MCF 10A (cell line): ENCODE measurements around the gene CATSPER4. TPM values are rescaled to one million over a fixed set of nuclear protein-coding genes. Genes with fewer than 3 reads are reported as not detected.

Experiments
- BruUV-seq: library from RNA; stranded (reverse); fragments of 400-500 nt; replicated peaks from 2 replicates; lab custom pipeline; 2021; lab: Mats Ljungman, UMichigan
- CTCF ChIA-PET: fragments of 300-600 bp; sonication (Branson Sonifier 250); formaldehyde crosslinking; extraction: SDS; loops from one replicate; lab custom pipeline; 2021; ENCODE audit warnings: antibody characterized with exemption, inconsistent platforms; lab: Yijun Ruan, JAX
- POLR2A ChIA-PET: fragments of 300-600, 350-650 bp; sonication (Branson Sonifier 250); formaldehyde crosslinking; extraction: SDS; loops from one replicate; lab custom pipeline; 2020; ENCODE audit warnings: antibody characterized with exemption, inconsistent platforms; lab: Yijun Ruan, JAX
- DNase-seq: peaks from one replicate; pipeline ENCODE4 v3.0.0-alpha.2; 2018; ENCODE audit not compliant: unreplicated experiment
- H3K27ac Mint-ChIP-seq: one replicate; pipeline ENCODE4 v1.8.0; 2022; ENCODE audit warnings: mild to moderate bottlenecking, low read depth, mixed read lengths; ENCODE audit not compliant: unreplicated experiment
- H3K27me3 Mint-ChIP-seq: one replicate; pipeline ENCODE4 v1.8.0; 2022; ENCODE audit warnings: mixed read lengths; ENCODE audit not compliant: insufficient read depth, unreplicated experiment
- H3K36me3 Mint-ChIP-seq: one replicate; pipeline ENCODE4 v1.8.0; 2022; ENCODE audit warnings: mild to moderate bottlenecking, moderate library complexity, mixed read lengths; ENCODE audit not compliant: insufficient read depth, unreplicated experiment
- H3K4me1 Mint-ChIP-seq: one replicate; pipeline ENCODE4 v1.8.0; 2022; ENCODE audit warnings: mixed read lengths; ENCODE audit not compliant: insufficient read depth, unreplicated experiment
- H3K4me3 Mint-ChIP-seq: one replicate; pipeline ENCODE4 v1.8.0; 2022; ENCODE audit warnings: mild to moderate bottlenecking, moderate library complexity, mixed read lengths; ENCODE audit not compliant: unreplicated experiment
- H3K9me3 Mint-ChIP-seq: one replicate; pipeline ENCODE4 v1.8.0; 2022; ENCODE audit warnings: mixed read lengths; ENCODE audit not compliant: unreplicated experiment
- CTCF ChIP-seq: fragments of 200-600 bp; IDR thresholded peaks from one replicate; pipeline ENCODE4 v1.8.0; 2022; ENCODE audit warnings: antibody characterized with exemption, mild to moderate bottlenecking; ENCODE audit not compliant: unreplicated experiment
- intact Hi-C: fragments of 100-400 bp; cut with micrococcal nuclease; formaldehyde crosslinking; loops from 2 replicates; pipeline ENCODE4 v1.14.1; 2022
- total RNA-seq: library from RNA; stranded (reverse); gene quantifications from 2 replicates; pipeline ENCODE4 v1.2.3, GENCODE V29; 2022

The CATSPER4 gene
- total RNA-seq, 1 experiment from 2014 or later: not detected

GRCh38 chr1:26203642-26204318 is 13.4 kb downstream of the CATSPER4 start:
- BruUV-seq: no TSS peak
- Mint-ChIP-seq H3K4me3 (no peak overlapping the region), H3K36me3 (no peaks in the 10 kb centered on the region), H3K4me1 (no peaks in the 10 kb centered on the region), H3K27me3 (peaks cover 13% of the 10 kb centered on the region), H3K9me3 (no peaks in the 10 kb centered on the region), H3K27ac (no peak overlapping the region)
- intact Hi-C loops: no loop called here
- no peak for TF ChIP-seq CTCF
- ChIA-PET CTCF (interaction anchor here (0.5 to 1.3 kb wide), 4 partner anchors 15 to 234 kb away, joined by 3 read pairs; partner anchors contain the start of gene CNKSR1), POLR2A (interaction anchor here (0.6 kb wide), 2 partner anchors 34 to 585 kb away, joined by 3 read pairs; partner anchors contain the start of gene ZNF593)
- DNase-seq: no peak

- no peaks in the 10 kb centered on the region for H3K4me1 Mint-ChIP-seq
- no peak for DNase-seq
- intact Hi-C loops: no loop called here
- no peak overlapping the region for H3K27ac Mint-ChIP-seq
- no peaks in the 10 kb centered on the region for H3K36me3 Mint-ChIP-seq
- no peak overlapping the region for H3K4me3 Mint-ChIP-seq
- H3K27me3 Mint-ChIP-seq: peaks cover 12% of the 10 kb centered on the region
- no TSS peak for BruUV-seq
- H3K9me3 Mint-ChIP-seq: no peaks in the 10 kb centered on the region
- POLR2A ChIA-PET: interaction anchor here (0.7 to 1.0 kb wide), 2 partner anchors 11 to 23 kb away, joined by 3 read pairs; no protein-coding TSS in a partner anchor
- CTCF ChIA-PET: interaction anchor here (0.6 kb wide), 2 partner anchors 25 to 56 kb away, joined by 3 read pairs; no protein-coding TSS in a partner anchor
- TF ChIP-seq CTCF: no peak
These were observed 19.9 kb downstream of the CATSPER4 start for GRCh38 chr1:26210147-26210870.

GRCh38 chr1:26212726-26213125 is 22.3 kb downstream of the CATSPER4 start:
- no peaks in the 10 kb centered on the region for H3K9me3 Mint-ChIP-seq
- intact Hi-C loops: no loop called here
- no peak overlapping the region for H3K27ac Mint-ChIP-seq
- no peak overlapping the region for H3K4me3 Mint-ChIP-seq
- ChIA-PET CTCF (interaction anchor here (0.7 to 1.6 kb wide), 3 partner anchors 20 to 311 kb away, joined by 3 to 9 read pairs (median 5); partner anchors contain the start of gene CEP85), POLR2A (interaction anchor here (0.5 kb wide), 1 partner anchor 17 kb away, joined by 5 read pairs; no protein-coding TSS in a partner anchor)
- no peak for TF ChIP-seq CTCF
- no TSS peak for BruUV-seq
- H3K27me3 Mint-ChIP-seq: peaks cover 12% of the 10 kb centered on the region
- H3K36me3 Mint-ChIP-seq: no peaks in the 10 kb centered on the region
- no peak for DNase-seq
- no peaks in the 10 kb centered on the region for H3K4me1 Mint-ChIP-seq

GRCh38 chr1:26213335-26213905 is 23.0 kb downstream of the CATSPER4 start:
- POLR2A ChIA-PET: no interaction called here
- CTCF ChIA-PET: interaction anchor here (0.5 to 1.0 kb wide), 2 partner anchors 20 to 36 kb away, joined by 3 read pairs; partner anchors contain the start of gene CNKSR1

More at GRCh38 chr1:26213335-26213905, 23.0 kb downstream of the CATSPER4 start:
- Mint-ChIP-seq H3K27ac (no peak overlapping the region), H3K36me3 (no peaks in the 10 kb centered on the region), H3K4me1 (no peaks in the 10 kb centered on the region), H3K27me3 (peaks cover 12% of the 10 kb centered on the region), H3K9me3 (no peaks in the 10 kb centered on the region), H3K4me3 (no peak overlapping the region)
- BruUV-seq: no TSS peak
- DNase-seq: no peak
- intact Hi-C loops: no loop called here
- TF ChIP-seq CTCF: no peak
